OCI-LY1 (cell line): Measurements from ENCODE around the gene PCDHA13.

Source experiments
- H2AFZ ChIP-seq: fragments of 200-600 bp; sonication (generic), shearing (Covaris generic); 2 replicates; pipeline ENCODE4 v1.6.0; 2014; ENCODE audit warnings: antibody characterized with exemption, mild to moderate bottlenecking, low read length
- H3F3A ChIP-seq: fragments of 200-600 bp; sonication (generic), shearing (Covaris generic); 2 replicates; pipeline ENCODE4 v1.6.0; 2014; ENCODE audit warnings: mild to moderate bottlenecking, antibody characterized with exemption, low read length, moderate library complexity; ENCODE audit not compliant: insufficient read depth
- H3K27ac ChIP-seq: fragments of 200-600 bp; sonication (generic); 2 replicates; pipeline ENCODE4 v1.5.1; 2014; ENCODE audit warnings: low read length, mixed run types, mild to moderate bottlenecking, low read depth; ENCODE audit not compliant: poor library complexity, severe bottlenecking
- H3K27me3 ChIP-seq: fragments of 200-600 bp; sonication (generic); 2 replicates; pipeline ENCODE4 v1.6.0; 2014; ENCODE audit warnings: antibody characterized with exemption, mild to moderate bottlenecking, low read length, moderate library complexity; ENCODE audit not compliant: insufficient read depth
- H3K36me3 ChIP-seq: fragments of 200-600 bp; sonication (generic); 2 replicates; pipeline ENCODE4 v1.6.1; 2014; ENCODE audit warnings: mild to moderate bottlenecking, antibody characterized with exemption, low read length, moderate library complexity, mixed read lengths; ENCODE audit not compliant: insufficient read depth
- H3K4me1 ChIP-seq: fragments of 200-600 bp; sonication (generic); 2 replicates; pipeline ENCODE4 v1.5.1; 2014; ENCODE audit warnings: mild to moderate bottlenecking, low read length, moderate library complexity; ENCODE audit not compliant: insufficient read depth, severe bottlenecking
- H3K4me2 ChIP-seq: fragments of 200-600 bp; sonication (generic), shearing (Covaris generic); 2 replicates; pipeline ENCODE4 v1.6.1; 2014; ENCODE audit warnings: low read length
- H3K4me3 ChIP-seq: fragments of 200-600 bp; sonication (generic); 2 replicates; pipeline ENCODE4 v1.5.1; 2014; ENCODE audit warnings: low read length, low read depth, mild to moderate bottlenecking, mixed read lengths; ENCODE audit not compliant: poor library complexity, severe bottlenecking
- H3K79me2 ChIP-seq: fragments of 200-600 bp; shearing (Covaris generic); 2 replicates; pipeline ENCODE4 v1.6.1; 2016; ENCODE audit warnings: mixed run types, low read length, mixed read lengths; ENCODE audit not compliant: insufficient read depth
- H3K9ac ChIP-seq: fragments of 200-600 bp; sonication (generic), shearing (Covaris generic); 2 replicates; pipeline ENCODE4 v1.6.1; 2014; ENCODE audit warnings: mild to moderate bottlenecking, low read length, mixed read lengths
- H3K9me2 ChIP-seq: fragments of 200-600 bp; sonication (generic), shearing (Covaris generic); 2 replicates; pipeline ENCODE4 v1.6.1; 2014; ENCODE audit warnings: low read depth, mild to moderate bottlenecking, low read length, mixed read lengths
- H3K9me3 ChIP-seq: fragments of 200-600 bp; shearing (Covaris generic); 2 replicates; pipeline ENCODE4 v1.6.1; 2014; ENCODE audit warnings: low read length, mixed read lengths
- H4K20me1 ChIP-seq: fragments of 200-600 bp; sonication (generic), shearing (Covaris generic); 2 replicates; pipeline ENCODE4 v1.6.0; 2016; ENCODE audit warnings: mild to moderate bottlenecking, low read length; ENCODE audit not compliant: insufficient read depth
- EZH2 ChIP-seq: fragments of 200-600 bp; sonication (generic), shearing (Covaris generic); IDR thresholded peaks from 2 replicates; pipeline ENCODE4 v1.8.0; 2017; ENCODE audit warnings: borderline replicate concordance, mixed run types, mild to moderate bottlenecking, antibody characterized with exemption, low read length, moderate library complexity, mixed read lengths
- TF ChIP-seq, protein P1 (sequence below): fragments of 200-600 bp; sonication (generic), shearing (Covaris generic); IDR thresholded peaks from 2 replicates; pipeline ENCODE4 v1.5.1; 2017; ENCODE audit warnings: mild to moderate bottlenecking, antibody characterized with exemption, low read length, moderate library complexity, mixed read lengths

PCDHA13 gene

DNA sequence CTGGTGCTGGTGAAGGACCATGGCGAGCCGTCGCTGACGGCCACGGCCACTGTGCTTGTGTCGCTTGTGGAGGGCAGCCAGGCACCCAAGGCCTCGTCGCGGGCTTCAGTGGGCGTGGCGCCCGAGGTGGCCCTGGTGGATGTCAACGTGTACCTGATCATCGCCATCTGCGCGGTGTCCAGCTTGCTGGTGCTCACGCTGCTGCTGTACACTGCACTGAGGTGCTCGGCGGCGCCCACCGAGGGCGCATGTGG, 24.0 kb upstream of the PCDHA13 start:
- no peak for TF ChIP-seq EZH2
- TF ChIP-seq, protein P1, sequence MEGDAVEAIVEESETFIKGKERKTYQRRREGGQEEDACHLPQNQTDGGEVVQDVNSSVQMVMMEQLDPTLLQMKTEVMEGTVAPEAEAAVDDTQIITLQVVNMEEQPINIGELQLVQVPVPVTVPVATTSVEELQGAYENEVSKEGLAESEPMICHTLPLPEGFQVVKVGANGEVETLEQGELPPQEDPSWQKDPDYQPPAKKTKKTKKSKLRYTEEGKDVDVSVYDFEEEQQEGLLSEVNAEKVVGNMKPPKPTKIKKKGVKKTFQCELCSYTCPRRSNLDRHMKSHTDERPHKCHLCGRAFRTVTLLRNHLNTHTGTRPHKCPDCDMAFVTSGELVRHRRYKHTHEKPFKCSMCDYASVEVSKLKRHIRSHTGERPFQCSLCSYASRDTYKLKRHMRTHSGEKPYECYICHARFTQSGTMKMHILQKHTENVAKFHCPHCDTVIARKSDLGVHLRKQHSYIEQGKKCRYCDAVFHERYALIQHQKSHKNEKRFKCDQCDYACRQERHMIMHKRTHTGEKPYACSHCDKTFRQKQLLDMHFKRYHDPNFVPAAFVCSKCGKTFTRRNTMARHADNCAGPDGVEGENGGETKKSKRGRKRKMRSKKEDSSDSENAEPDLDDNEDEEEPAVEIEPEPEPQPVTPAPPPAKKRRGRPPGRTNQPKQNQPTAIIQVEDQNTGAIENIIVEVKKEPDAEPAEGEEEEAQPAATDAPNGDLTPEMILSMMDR, result no peak
- H3K9me2 ChIP-seq, result no peaks in the 10 kb centered on the region; the same call in 1 of the 2 replicates
- no peak overlapping the region for H3K9ac ChIP-seq
- no peaks in the 10 kb centered on the region for H3K36me3 ChIP-seq
- no peaks in the 10 kb centered on the region for H3K4me1 ChIP-seq
- H3K4me2 ChIP-seq, result no peak overlapping the region
- H3K79me2 ChIP-seq, result no peaks in the 10 kb centered on the region
- H3K27me3 ChIP-seq, result no peaks in the 10 kb centered on the region
- no peaks in the 10 kb centered on the region for H3F3A ChIP-seq
- no peak overlapping the region for H2AFZ ChIP-seq
- no peaks in the 10 kb centered on the region for H4K20me1 ChIP-seq
- H3K27ac ChIP-seq, result no peak overlapping the region
- no peak overlapping the region for H3K4me3 ChIP-seq
- no peaks in the 10 kb centered on the region for H3K9me3 ChIP-seq

GRCh38 chr5:140862441-140863295, 19.3 kb upstream of the PCDHA13 start:
- no peak overlapping the region for H2AFZ ChIP-seq
- no peaks in the 10 kb centered on the region for H3K4me1 ChIP-seq
- no peak overlapping the region for H3K4me3 ChIP-seq
- H3F3A ChIP-seq, result no peaks in the 10 kb centered on the region
- no peak overlapping the region for H3K9ac ChIP-seq
- H4K20me1 ChIP-seq, result no peaks in the 10 kb centered on the region
- H3K4me2 ChIP-seq, result no peak overlapping the region
- TF ChIP-seq, protein P1, result no peak
- TF ChIP-seq EZH2, result no peak
- H3K27me3 ChIP-seq, result no peaks in the 10 kb centered on the region
- H3K9me2 ChIP-seq, result no peaks in the 10 kb centered on the region; the same call in 1 of the 2 replicates
- no peaks in the 10 kb centered on the region for H3K36me3 ChIP-seq
- H3K79me2 ChIP-seq, result no peaks in the 10 kb centered on the region
- H3K27ac ChIP-seq, result no peak overlapping the region
- H3K9me3 ChIP-seq, result no peaks in the 10 kb centered on the region

DNA sequence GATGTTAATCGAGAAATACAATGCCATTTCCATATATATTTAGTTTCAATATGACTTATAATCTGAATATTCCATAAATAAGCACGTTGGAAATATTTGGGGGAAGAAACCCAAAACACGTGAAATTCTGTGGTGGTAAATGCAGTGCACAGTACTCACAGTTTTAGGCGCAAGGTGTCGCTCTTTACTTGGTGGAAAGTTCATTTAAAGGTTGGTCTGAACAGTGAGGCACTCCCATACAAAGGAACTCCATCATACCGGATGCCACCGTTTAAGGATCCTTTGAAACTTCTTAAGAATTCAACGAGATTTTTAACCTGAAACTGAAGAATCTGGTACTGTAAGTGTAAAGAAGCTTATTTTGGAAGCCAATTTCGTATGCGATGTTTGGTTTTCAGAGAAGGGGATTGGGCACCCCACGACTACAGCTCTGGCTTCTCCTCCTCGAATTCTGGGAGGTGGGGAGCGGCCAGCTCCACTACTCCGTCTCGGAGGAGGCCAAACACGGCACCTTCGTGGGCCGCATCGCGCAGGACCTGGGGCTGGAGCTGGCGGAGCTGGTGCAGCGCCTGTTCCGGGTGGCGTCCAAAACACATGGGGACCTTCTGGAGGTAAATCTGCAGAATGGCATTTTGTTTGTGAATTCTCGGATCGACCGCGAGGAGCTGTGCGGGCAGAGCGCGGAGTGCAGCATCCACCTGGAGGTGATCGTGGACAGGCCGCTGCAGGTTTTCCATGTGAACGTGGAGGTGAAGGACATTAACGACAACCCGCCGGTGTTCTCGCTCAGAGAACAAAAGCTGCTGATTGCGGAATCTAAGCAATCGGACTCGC, 13.0 kb upstream of the PCDHA13 start, which contains the start of gene PCDHA11:
TSS of gene PCDHA11 (plus strand) at position 237 of the 834 bp plus-strand sequence. CDS start at position 384, 147 bp downstream.
- H2AFZ ChIP-seq, result no peak within 1 kb of the TSS
- H3K4me2 ChIP-seq, result no peak within 1 kb of the TSS
- no peaks in the 10 kb centered on the region for H3K9me3 ChIP-seq
- no peaks in the 10 kb centered on the region for H4K20me1 ChIP-seq
- no peaks in the 10 kb centered on the region for H3K27me3 ChIP-seq
- H3K9ac ChIP-seq, result no peak within 1 kb of the TSS
- no peaks in the 10 kb centered on the region for H3K36me3 ChIP-seq
- no peak within 1 kb of the TSS for H3K27ac ChIP-seq
- TF ChIP-seq, protein P1, result no peak
- TF ChIP-seq EZH2, result no peak
- H3K4me1 ChIP-seq, result no peaks in the 10 kb centered on the region
- no peaks in the 10 kb centered on the region for H3F3A ChIP-seq
- H3K4me3 ChIP-seq, result no peak within 1 kb of the TSS
- H3K9me2 ChIP-seq, result no peaks in the 10 kb centered on the region
- no peaks in the 10 kb centered on the region for H3K79me2 ChIP-seq
